ENCODE measurements around the gene OPALIN. TPM values are rescaled to one million over a fixed set of nuclear protein-coding genes. Genes with fewer than 3 reads are reported as not detected.

The OPALIN gene
- total RNA-seq, 1 donor from 2014 or later, result not detected

DNA sequence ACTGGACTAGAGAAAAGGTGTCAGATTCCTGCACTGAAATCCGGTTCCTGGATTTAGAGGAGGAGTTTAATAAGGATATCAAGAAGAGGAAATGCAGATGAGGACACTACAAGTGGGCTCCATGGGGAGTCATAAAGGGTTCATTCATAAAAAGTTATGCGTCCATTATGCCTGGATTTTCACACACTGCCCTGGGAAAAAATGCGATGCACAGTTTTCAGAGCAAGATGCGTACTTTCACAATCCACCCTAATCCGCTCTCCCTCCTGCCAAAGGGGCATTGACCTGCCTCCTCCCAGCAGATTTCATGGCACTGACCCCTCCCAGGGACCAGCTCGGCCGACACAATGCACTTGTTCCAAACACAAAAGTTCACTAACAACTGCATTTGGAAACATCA, 42.2 kb upstream of the OPALIN start:
- ChIA-PET CTCF (interaction anchor here (1.1 kb wide), 1 partner anchor 809 kb away, joined by 3 read pairs; no protein-coding TSS in a partner anchor), POLR2A (no interaction called here)
- TF ChIP-seq, protein P1, sequence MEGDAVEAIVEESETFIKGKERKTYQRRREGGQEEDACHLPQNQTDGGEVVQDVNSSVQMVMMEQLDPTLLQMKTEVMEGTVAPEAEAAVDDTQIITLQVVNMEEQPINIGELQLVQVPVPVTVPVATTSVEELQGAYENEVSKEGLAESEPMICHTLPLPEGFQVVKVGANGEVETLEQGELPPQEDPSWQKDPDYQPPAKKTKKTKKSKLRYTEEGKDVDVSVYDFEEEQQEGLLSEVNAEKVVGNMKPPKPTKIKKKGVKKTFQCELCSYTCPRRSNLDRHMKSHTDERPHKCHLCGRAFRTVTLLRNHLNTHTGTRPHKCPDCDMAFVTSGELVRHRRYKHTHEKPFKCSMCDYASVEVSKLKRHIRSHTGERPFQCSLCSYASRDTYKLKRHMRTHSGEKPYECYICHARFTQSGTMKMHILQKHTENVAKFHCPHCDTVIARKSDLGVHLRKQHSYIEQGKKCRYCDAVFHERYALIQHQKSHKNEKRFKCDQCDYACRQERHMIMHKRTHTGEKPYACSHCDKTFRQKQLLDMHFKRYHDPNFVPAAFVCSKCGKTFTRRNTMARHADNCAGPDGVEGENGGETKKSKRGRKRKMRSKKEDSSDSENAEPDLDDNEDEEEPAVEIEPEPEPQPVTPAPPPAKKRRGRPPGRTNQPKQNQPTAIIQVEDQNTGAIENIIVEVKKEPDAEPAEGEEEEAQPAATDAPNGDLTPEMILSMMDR (IDR thresholded peaks at IDR 0.05), result no peak
- no peaks in the 10 kb centered on the region for H3K36me3 Mint-ChIP-seq (ENCODE audit: low read depth)
- no peak overlapping the region for H3K27ac Mint-ChIP-seq
- ATAC-seq (ENCODE audit: low read depth) (no peak), DNase-seq (no peak)
- intact Hi-C loops (cut with micrococcal nuclease), result no loop called here
- H3K9me3 Mint-ChIP-seq, result no peaks in the 10 kb centered on the region
- H3K4me3 Mint-ChIP-seq, result no peak overlapping the region
- peaks cover 26% of the 10 kb centered on the region for H3K27me3 Mint-ChIP-seq
- peaks cover 1% of the 10 kb centered on the region for H3K4me1 Mint-ChIP-seq

DNA sequence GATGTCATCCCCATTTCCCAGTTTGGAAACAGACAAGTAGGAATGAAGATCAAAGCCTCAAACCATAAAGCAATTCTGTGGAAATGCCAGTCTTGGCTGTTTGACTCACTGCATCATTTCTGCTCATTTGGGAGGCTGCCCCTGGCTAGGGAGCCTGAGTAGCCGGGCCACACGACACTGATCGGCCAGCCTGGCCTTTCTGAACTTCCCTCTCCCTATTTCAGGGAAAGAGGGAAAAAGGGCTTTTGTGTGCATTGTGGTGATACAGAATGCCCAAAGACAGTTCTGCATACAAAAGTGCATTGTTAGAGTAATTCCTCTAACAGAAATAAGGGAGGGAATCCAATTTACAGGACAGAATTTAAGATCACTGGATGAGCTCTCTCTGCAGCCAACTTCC, 41.7 kb upstream of the OPALIN start:
- Mint-ChIP-seq H3K9me3 (no peaks in the 10 kb centered on the region), H3K27ac (no peak overlapping the region)
- CTCF ChIA-PET, result interaction anchor here (1.1 kb wide), 1 partner anchor 810 kb away, joined by 3 read pairs; no protein-coding TSS in a partner anchor

DNA sequence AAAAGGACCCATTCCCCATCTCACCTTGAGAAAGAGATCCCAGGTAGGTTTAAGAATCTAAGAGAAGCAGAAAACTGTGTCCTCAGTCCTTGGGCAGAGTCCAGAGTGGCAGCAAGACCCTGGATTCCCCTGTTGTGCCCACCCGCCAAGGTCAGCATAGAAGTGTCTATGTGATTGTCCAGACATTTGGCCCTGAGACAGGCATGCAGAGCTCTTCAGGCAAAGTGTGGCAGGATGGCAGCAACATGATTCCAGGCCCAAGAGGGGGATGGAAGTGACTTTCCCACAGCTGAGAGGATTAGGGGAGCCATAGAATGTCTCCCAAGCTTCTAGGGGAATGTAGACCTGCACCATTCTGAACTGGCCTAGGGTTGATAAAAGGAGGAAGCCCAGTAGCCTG, 39.1 kb upstream of the OPALIN start:
- H3K4me3 Mint-ChIP-seq, result no peak overlapping the region
- no peaks in the 10 kb centered on the region for H3K9me3 Mint-ChIP-seq
- CTCF ChIA-PET, result interaction anchor here (1.6 kb wide), 1 partner anchor 112 kb away, joined by 3 read pairs; no protein-coding TSS in a partner anchor
- H3K27me3 Mint-ChIP-seq, result peaks cover 28% of the 10 kb centered on the region
- ATAC-seq (ENCODE audit: low read depth), result no peak
- H3K36me3 Mint-ChIP-seq (ENCODE audit: low read depth), result no peaks in the 10 kb centered on the region
- peaks cover 5% of the 10 kb centered on the region for H3K4me1 Mint-ChIP-seq
- intact Hi-C loops (cut with micrococcal nuclease), result no loop called here
- POLR2A ChIA-PET, result no interaction called here
- TF ChIP-seq, protein P1 (IDR thresholded peaks at IDR 0.05), result no peak
- no peak overlapping the region for H3K27ac Mint-ChIP-seq
- DNase-seq, result no peak

More for the DNA sequence above, 41.7 kb upstream of the OPALIN start:
- Mint-ChIP-seq H3K4me3 (no peak overlapping the region), H3K36me3 (ENCODE audit: low read depth) (no peaks in the 10 kb centered on the region), H3K27me3 (peaks cover 30% of the 10 kb centered on the region), H3K4me1 (peaks cover 5% of the 10 kb centered on the region)
- POLR2A ChIA-PET, result no interaction called here
- TF ChIP-seq, protein P1 (IDR thresholded peaks at IDR 0.05), result no peak
- intact Hi-C loops (cut with micrococcal nuclease), result no loop called here
- DNase-seq (no peak), ATAC-seq (ENCODE audit: low read depth) (no peak)

DNA sequence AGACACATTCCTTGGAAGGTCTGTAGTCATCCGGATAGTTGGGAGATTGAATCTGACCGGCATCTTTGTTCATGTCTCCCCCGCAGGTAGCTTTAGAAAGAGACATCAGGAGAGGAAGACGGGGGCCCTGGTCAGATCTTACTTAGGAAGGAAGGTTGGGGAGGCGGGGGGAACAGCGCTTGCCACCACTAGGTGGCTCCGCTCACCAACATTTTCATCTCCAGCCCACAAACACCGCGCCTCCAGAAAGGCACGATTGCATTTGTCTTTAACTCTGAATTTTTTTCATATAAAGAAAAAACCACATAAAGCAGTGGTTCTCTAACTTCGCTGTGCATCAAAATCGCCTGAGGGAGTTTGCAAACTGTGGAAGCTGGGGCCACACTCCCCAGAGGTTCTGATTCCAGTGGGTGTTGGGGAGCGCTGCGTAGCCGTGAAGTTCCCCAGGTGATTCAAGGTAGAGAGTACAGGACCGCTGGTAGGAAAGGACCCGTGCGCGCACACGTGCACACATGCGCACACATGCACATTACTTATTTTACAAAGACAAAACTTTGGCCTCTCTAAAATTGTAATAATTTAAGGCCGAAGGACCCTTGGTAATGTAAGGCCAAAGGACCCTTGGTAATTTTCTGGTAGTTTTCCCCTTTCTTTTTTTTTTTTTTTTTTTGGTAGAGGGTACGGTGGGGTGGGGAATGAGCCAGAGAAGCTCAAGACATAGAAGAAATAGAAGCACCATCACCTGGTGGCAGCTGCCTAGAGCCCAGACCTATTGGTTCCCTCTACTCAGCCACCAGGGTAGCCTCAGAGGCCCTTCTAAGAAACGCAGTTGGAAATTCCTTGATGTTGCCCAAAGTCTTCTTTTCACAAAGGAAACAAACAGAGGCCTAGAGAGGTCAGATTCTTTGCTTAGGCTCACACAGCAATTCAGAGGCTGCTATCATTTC, 37.4 kb upstream of the OPALIN start:
- ATAC-seq (ENCODE audit: low read depth), result peak; percentile 79
- no peaks in the 10 kb centered on the region for H3K9me3 Mint-ChIP-seq
- H3K27ac Mint-ChIP-seq, result no peak overlapping the region
- TF ChIP-seq, protein P1 (IDR thresholded peaks at IDR 0.05), result peak; percentile 90
- peaks cover 5% of the 10 kb centered on the region for H3K4me1 Mint-ChIP-seq
- intact Hi-C loops (cut with micrococcal nuclease), result loop anchor here (1.0 kb wide), 6 partner anchors 21 to 814 kb away; partner anchors contain the start of gene TLL2
- H3K27me3 Mint-ChIP-seq, result peaks cover 24% of the 10 kb centered on the region
- H3K36me3 Mint-ChIP-seq (ENCODE audit: low read depth), result no peaks in the 10 kb centered on the region
- ChIA-PET CTCF (interaction anchor here (0.6 to 2.4 kb wide), 12 partner anchors 10 to 814 kb away, joined by 3 to 8 read pairs (median 4); no protein-coding TSS in a partner anchor), POLR2A (interaction anchor here (0.6 kb wide), 1 partner anchor 126 kb away, joined by 3 read pairs; no protein-coding TSS in a partner anchor)
- DNase-seq, result peak; percentile 42
- H3K4me3 Mint-ChIP-seq, result no peak overlapping the region

DNA sequence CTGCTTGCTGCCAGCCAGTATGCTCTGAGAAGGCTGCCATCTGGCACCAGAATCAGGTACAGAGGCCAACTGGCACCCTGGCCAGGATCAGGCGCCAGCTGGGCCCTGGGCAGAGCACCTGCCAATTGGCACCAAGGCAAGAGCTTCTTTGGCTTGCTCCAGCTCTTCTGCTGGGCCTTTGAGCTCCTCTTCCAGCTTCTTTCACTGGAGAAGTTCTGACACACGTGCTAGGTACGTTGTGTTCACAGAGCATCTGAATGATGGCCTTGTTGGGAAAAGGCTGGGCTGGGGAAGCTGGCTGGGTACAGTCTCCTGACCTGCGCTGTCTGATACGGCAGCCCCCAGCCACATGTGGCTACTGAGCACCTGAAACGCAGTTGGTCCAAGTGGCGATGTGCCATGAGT, 31.7 kb upstream of the OPALIN start:
- ATAC-seq (ENCODE audit: low read depth), result no peak
- Mint-ChIP-seq H3K9me3 (no peaks in the 10 kb centered on the region), H3K27me3 (peaks cover 11% of the 10 kb centered on the region), H3K4me1 (no peaks in the 10 kb centered on the region), H3K36me3 (ENCODE audit: low read depth) (no peaks in the 10 kb centered on the region), H3K4me3 (no peak overlapping the region), H3K27ac (no peak overlapping the region)
- DNase-seq, result no peak
- ChIA-PET POLR2A (no interaction called here), CTCF (interaction anchor here (0.9 to 1.0 kb wide), 2 partner anchors 13 to 20 kb away, joined by 3 read pairs; no protein-coding TSS in a partner anchor)
- TF ChIP-seq, protein P1 (IDR thresholded peaks at IDR 0.05), result no peak
- intact Hi-C loops (cut with micrococcal nuclease), result no loop called here
